ENCODE measurements around the gene PPT2.
"Not testable (repeated sequence)": the region's sequence is repeated elsewhere in the genome, so short reads cannot be mapped to it uniquely, and the experiment has no call there.

Gene PPT2

DNA sequence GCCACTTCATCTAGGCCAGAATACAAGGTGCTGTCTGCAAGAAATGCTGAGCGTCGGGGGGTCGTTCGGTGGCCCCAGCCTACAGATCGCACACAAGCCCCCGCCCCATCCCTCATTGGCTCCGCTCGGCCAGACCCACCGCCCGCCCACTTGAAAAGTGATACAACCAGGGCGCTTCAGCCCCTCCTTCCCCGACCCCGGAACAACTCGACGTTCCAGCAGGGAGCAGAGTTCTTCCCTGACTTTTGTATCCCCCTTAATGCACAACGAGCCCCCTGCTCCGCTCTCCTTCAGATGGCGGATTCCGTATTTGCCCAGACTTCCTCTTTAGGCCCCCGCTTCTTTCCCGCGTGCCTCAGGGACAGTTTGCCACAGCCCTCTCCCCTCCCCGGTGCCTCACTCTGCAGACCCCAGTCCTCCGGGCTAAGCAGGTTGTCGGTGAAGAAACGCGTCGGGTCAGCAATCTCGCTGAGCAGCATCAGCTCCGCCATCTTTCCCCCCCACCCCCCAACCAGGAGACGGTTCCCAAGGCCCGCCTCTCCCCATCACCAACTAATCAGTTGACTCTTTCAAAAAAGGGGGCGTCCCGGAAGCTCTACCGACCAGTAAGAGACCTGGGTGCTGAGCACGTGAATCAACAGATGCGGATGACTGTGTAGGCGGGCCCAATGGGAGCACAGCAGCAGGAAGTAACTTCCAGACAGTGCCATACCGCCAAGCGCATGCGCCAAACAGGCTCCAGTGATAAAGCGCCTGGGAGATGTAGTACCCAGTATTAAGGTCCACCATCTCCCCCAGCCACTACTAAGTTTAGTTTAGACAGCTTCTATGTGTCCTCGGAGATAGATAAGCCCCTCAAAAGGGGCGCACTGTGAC is 26.0 kb upstream of the PPT2 start, which contains the start of gene ATF6B:
Gene ATF6B, minus strand, starts transcription at position 530 of the 876 bp plus-strand sequence. Its CDS starts 39 bp downstream, at position 491.
- DNase-seq: peak; percentile 94

GRCh38 chr6:32128751-32129296 is 25.1 kb upstream of the PPT2 start:
- DNase-seq: no peak

- no peak for DNase-seq
Measured at GRCh38 chr6:32129297-32130088, 24.4 kb upstream of the PPT2 start.

GRCh38 chr6:32131439-32131948 is 22.4 kb upstream of the PPT2 start:
- no peak for DNase-seq

- no peak for DNase-seq
Measured at GRCh38 chr6:32132110-32132509, 21.8 kb upstream of the PPT2 start.

- no peak for DNase-seq
Measured at GRCh38 chr6:32133786-32134185, 20.2 kb upstream of the PPT2 start.

DNA sequence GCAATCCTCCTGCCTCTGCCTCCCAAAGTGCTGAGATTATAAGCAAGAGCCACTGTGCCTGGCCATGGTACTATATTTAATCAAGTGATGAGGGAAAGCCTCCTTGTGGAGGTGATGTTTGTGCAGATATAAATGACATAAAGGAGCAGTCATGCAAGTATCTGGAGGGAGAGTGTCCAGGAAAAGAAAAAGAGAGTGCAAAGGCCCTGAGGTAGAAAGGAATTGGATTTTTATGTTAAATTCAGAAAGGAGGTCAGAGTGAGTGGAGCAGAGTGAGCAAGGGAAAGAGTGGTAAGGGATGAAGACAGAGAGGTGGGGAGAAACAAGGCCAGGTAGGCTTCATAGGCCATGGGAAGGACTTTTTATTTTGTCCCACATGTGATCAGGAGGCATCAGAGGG is 16.5 kb upstream of the PPT2 start:
- no peak for DNase-seq

GRCh38 chr6:32139590-32139989 is 14.4 kb upstream of the PPT2 start:
- no peak for DNase-seq

DNA sequence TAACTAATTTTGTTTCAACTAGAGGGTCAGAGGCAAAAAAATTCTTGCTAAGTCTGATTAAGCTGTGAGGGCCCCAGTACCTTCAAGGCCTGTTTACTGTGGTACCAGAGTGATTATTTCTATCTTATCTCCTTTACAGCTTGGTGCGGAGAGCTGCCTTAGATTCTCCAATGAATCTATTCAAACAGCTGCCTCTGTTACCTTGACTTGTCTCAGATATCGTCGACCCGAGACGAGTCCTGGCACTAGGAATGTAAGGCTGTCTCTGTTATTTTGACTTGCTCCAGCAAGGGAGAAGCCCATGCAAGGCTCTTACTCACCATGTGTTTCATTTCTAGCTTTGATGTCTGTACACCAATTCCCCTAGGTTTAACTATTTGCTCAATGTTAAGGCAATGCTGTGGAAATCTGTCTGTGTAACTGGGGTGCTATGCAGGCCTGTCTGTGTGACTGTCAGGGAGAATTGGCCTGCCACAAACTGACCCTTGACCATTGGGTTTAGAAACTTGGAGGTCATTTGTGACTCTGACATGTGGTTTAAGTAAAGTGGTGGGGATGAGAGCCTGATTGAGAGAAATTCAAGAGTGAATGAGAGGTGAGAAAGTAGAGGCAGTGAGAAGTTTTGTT is 13.4 kb upstream of the PPT2 start:
- no peak for DNase-seq

DNA sequence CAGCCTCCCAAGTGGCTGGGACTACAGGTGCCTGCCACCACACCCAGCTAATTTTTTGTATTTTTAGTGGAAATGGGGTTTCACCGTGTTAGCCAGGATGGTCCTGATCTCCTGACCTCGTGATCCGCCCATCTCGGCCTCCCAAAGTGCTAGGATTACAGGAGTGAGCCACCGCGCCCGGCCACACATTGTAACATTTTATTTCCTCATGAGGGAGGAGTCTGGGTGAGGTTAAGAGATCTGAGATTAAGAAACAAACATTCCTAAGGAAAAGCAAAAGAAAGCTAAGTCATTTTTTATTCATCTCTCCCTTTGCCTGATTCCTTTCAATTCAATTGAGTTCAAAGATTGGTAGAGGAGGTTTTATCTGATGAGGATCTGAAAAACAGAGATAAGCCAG is 9.7 kb upstream of the PPT2 start:
- not testable (repeated sequence) for DNase-seq

DNA sequence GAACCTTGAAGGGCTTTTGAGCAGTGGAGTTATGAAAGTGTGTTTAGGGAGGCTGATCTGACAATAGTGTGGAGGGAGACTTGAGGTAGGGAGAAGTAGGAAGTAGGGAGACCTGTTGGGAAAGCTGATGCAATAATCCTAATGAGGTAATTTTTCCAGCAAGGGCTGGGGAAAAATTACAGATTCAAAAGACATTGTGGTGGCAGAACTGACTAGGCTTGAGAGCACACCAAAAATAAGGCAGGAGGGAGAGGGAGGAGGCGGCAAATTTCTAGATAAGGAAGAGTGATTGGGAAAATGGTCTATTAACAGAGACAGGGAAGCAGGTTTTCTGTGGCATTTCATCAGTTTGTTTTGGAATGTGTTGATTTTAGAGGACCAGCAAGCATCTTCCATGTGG is 7.7 kb upstream of the PPT2 start:
- DNase-seq: no peak

DNA sequence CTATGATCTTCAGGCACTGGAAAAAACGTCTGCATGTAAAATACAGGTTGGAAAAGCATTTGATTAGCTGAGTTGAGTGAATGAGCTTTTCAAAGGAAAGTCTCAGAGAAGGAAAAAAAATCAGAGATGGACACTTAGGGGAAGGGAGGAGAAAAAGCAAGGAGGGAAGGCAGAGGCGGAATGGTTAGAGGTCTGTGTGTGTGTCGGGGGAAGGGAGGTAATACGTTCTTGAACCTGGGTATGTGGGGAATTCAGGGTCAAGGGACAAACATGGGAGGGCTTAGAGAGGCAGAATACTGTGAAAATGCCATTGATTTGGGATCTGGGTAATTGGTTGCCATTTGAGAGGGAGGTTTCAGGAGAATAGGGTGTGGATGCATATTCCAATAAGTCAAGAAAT is 7.3 kb upstream of the PPT2 start:
- DNase-seq: no peak

- DNase-seq: no peak
Measured at GRCh38 chr6:32147401-32148132, 6.4 kb upstream of the PPT2 start.

- DNase-seq: peak; percentile 64
Measured at GRCh38 chr6:32148289-32149091, 5.5 kb upstream of the PPT2 start.

DNA sequence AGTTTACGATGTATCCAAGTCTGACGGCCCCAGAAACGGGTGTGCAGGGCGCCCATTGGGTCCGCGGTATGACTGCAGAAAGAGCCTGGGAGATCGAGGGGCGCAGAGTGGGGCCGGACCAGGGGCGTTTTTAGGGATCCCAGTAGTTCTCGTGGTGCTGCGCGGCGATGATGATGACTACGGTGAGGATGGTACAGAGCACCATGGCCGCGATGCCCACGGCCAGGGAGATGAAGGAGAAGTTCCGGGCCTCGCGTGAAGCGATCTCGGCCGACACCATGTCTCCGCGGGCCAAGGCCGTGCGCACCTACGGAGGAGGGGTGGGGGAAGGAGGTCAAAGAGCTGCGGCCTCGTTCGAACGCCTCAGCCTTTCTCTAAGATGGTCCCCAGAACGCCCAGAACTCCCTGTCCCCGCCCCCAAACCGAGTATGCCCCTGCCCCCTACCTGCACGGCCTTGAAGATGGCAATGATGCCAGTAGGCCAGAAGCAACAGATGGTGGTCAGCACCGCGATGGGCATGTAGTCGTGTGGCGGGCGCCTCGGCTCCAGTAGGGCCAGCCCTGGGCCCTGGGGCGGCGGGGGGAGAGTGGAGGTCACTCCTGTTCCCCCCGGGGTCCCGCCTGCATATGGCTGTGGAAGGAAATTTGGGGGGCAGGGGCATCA is 4.7 kb upstream of the PPT2 start:
- no peak for DNase-seq

DNA sequence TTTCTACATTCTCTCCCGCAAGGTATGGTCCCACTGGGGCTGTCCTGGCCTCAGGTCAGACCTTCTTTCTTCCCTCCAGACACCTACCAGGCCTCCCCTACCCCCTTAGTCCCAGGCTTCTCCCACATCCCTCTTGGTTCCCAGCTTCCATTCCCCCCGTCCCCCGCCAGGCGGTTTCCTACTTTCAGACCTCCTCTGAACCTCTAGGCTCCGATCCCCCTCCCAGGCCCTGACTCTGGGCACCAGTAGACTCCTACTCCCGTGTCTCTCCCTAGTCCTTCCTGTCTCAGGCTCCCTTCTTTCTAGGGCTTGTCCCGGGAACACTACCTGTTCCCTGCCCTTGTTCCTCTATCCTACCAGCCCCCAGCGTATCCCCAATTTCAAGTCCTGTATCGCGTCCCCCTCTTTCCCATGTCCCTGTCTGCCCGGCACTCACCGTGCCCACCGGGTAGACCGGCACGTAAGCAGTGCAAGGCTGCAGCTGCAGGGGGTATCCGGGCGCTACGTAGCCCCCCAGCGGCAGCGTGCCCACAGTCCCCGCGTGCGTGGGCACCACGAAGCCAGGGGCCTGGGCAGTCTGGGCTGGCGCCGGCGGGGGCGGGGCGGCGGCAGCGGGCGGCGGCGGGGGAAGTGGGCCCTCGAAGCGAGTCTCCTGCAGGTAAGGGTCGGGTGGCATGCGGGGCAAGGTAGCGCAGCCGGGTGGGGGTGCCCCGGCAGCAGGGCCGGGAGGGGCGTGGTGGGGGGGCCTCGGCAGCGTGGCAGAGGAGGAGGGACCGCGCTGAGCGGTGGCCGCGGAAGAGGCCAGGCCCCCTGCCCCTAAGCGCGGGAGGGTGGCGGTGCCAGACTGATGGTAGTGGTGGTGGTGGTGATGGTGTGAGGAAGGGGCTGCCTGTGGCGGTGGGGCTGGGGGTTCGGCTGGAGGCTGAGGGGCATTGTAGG is 3.7 kb upstream of the PPT2 start:
- DNase-seq: no peak

GRCh38 chr6:32151181-32151862 is 2.6 kb upstream of the PPT2 start:
- no peak for DNase-seq

DNA sequence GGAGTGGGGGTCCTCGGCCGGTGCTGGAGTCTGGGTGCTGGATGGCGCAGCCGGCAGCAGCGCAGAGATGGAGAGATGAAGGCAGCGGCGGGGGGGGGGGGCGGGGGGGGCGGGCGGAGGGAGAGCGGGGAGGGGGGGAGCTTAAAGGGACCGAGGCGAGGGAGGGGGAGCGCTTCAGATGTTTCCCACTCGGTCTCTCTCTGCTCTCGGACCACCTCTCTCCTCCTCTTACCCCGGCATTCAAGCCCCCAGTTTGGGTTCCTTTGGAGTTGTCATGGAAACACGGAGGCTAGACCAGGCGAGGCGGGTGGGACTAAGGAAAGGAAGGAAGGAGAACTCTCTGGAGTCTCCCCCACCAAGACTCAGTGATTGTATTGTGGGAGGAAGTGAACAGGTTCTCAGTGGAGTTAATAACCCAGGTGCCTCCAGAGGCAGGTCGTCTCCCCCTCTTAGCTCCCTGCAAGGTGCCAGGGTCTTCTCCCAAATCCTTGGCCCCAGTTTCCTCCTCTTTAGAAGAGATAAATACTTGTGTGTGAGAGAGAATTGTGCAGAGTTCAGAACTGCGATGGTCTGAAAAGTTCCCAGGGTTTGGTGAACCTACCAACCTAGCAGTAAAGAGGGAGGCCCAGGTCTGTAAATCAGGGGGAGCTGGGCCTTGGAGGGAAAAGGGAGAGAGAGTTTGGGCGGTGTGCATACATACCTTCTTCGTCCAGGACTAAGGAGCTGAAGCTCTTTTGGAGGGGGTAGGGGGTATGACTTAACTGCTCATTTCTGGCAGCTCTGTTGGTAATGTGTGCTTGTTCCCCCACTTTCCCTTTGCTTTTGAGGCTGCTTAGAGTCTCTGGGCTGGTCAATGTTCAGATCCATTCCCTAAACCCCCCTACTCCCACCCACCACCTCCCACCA is 1.8 kb upstream of the PPT2 start, which contains the start of gene PRRT1:
Gene PRRT1, minus strand, starts transcription at position 77 of the 906 bp plus-strand sequence. CDS start 112 bp downstream, outside the sequence.
- no peak for DNase-seq

All from activated CD8-positive, alpha-beta memory T cell treated with anti-CD3 and anti-CD28 coated beads, Interleukin-2, amount 50 U/mL, for 4 hours (primary cell).